Measurements from ENCODE around the gene CD320. TPM values are rescaled to one million over a fixed set of nuclear protein-coding genes. Genes with fewer than 3 reads are reported as not detected.
A peak's percentile ranks its signal among the peaks of the same experiment; 100 is the strongest.

CD320 gene
- total and polyA plus RNA-seq, 2 experiments from 2014 or later: 87.0 to 124 TPM

- no peak for TF ChIP-seq CTCF (conservative IDR thresholded peaks at IDR 0.05; ENCODE audit: low read depth in 2 of 2)
- TF ChIP-seq, protein P1, sequence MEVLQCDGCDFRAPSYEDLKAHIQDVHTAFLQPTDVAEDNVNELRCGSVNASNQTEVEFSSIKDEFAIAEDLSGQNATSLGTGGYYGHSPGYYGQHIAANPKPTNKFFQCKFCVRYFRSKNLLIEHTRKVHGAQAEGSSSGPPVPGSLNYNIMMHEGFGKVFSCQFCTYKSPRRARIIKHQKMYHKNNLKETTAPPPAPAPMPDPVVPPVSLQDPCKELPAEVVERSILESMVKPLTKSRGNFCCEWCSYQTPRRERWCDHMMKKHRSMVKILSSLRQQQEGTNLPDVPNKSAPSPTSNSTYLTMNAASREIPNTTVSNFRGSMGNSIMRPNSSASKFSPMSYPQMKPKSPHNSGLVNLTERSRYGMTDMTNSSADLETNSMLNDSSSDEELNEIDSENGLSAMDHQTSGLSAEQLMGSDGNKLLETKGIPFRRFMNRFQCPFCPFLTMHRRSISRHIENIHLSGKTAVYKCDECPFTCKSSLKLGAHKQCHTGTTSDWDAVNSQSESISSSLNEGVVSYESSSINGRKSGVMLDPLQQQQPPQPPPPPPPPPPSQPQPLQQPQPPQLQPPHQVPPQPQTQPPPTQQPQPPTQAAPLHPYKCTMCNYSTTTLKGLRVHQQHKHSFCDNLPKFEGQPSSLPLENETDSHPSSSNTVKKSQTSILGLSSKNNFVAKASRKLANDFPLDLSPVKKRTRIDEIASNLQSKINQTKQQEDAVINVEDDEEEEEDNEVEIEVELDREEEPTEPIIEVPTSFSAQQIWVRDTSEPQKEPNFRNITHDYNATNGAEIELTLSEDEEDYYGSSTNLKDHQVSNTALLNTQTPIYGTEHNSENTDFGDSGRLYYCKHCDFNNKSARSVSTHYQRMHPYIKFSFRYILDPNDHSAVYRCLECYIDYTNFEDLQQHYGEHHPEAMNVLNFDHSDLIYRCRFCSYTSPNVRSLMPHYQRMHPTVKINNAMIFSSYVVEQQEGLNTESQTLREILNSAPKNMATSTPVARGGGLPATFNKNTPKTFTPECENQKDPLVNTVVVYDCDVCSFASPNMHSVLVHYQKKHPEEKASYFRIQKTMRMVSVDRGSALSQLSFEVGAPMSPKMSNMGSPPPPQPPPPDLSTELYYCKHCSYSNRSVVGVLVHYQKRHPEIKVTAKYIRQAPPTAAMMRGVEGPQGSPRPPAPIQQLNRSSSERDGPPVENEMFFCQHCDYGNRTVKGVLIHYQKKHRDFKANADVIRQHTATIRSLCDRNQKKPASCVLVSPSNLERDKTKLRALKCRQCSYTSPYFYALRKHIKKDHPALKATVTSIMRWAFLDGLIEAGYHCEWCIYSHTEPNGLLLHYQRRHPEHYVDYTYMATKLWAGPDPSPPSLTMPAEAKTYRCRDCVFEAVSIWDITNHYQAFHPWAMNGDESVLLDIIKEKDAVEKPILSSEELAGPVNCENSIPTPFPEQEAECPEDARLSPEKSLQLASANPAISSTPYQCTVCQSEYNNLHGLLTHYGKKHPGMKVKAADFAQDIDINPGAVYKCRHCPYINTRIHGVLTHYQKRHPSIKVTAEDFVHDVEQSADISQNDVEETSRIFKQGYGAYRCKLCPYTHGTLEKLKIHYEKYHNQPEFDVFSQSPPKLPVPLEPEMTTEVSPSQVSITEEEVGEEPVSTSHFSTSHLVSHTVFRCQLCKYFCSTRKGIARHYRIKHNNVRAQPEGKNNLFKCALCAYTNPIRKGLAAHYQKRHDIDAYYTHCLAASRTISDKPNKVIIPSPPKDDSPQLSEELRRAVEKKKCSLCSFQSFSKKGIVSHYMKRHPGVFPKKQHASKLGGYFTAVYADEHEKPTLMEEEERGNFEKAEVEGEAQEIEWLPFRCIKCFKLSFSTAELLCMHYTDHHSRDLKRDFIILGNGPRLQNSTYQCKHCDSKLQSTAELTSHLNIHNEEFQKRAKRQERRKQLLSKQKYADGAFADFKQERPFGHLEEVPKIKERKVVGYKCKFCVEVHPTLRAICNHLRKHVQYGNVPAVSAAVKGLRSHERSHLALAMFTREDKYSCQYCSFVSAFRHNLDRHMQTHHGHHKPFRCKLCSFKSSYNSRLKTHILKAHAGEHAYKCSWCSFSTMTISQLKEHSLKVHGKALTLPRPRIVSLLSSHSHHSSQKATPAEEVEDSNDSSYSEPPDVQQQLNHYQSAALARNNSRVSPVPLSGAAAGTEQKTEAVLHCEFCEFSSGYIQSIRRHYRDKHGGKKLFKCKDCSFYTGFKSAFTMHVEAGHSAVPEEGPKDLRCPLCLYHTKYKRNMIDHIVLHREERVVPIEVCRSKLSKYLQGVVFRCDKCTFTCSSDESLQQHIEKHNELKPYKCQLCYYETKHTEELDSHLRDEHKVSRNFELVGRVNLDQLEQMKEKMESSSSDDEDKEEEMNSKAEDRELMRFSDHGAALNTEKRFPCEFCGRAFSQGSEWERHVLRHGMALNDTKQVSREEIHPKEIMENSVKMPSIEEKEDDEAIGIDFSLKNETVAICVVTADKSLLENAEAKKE (CRISPR knock-in tag; IDR thresholded peaks at IDR 0.05): no peak
Measured at GRCh38 chr19:8308891-8309291, 733 bp upstream of the CD320 start (continued).

- peak overlapping the region; percentile 90 for H3K4me3 Mint-ChIP-seq
- Histone ChIP-seq H3K4me3 (peak overlapping the region; percentile 91), H3K4me2 (peak overlapping the region; percentile 74), H4K20me1 (replicated peaks; ENCODE audit: insufficient read depth) (peaks cover 2% of the 10 kb centered on the region; the same call in 1 of the 2 replicates), H3K36me3 (ENCODE audit: insufficient read depth) (no peaks in the 10 kb centered on the region; the same call in 1 of the 2 replicates), H3K79me2 (replicated peaks; ENCODE audit: insufficient read depth) (peaks cover 17% of the 10 kb centered on the region), H3K27ac (ENCODE audit: low read depth) (no peak overlapping the region), H3K4me1 (ENCODE audit: insufficient read depth) (peaks cover 11% of the 10 kb centered on the region; the same call in 1 of the 2 replicates), H3K27me3 (ENCODE audit: insufficient read depth) (no peaks in the 10 kb centered on the region), H2AFZ (peak overlapping the region; percentile 91), H3F3A (replicated peaks; ENCODE audit: low read depth) (peaks cover 14% of the 10 kb centered on the region), H3K9me2 (ENCODE audit: insufficient read depth) (no peaks in the 10 kb centered on the region)
- ATAC-seq: peak; percentile 34
- peaks cover 43% of the 10 kb centered on the region for H3K36me3 Mint-ChIP-seq (ENCODE audit: low read depth)
- H3K4me1 Mint-ChIP-seq: peaks cover 13% of the 10 kb centered on the region
- peak; percentile 45 for DNase-seq (ENCODE audit: low spot score)
- H3K27ac Mint-ChIP-seq: peak overlapping the region; percentile 92
- H3K9me3 Mint-ChIP-seq: no peaks in the 10 kb centered on the region
- peaks cover 14% of the 10 kb centered on the region for H3K27me3 Mint-ChIP-seq (ENCODE audit: insufficient read depth, low read depth, poor library complexity)
- TF ChIP-seq EZH2 (IDR thresholded peaks at IDR 0.05; ENCODE audit: low read depth, unreplicated experiment) (no peak), CREB1 (CRISPR knock-in tag; IDR thresholded peaks at IDR 0.05; ENCODE audit: low read depth) (no peak), STAT1 (IDR thresholded peaks at IDR 0.05; ENCODE audit: unreplicated experiment) (no peak), ZNF114 (CRISPR knock-in tag; IDR thresholded peaks at IDR 0.05) (no peak), NANOG (IDR thresholded peaks at IDR 0.05; ENCODE audit: borderline replicate concordance) (no peak)
- TF ChIP-seq, protein P2, sequence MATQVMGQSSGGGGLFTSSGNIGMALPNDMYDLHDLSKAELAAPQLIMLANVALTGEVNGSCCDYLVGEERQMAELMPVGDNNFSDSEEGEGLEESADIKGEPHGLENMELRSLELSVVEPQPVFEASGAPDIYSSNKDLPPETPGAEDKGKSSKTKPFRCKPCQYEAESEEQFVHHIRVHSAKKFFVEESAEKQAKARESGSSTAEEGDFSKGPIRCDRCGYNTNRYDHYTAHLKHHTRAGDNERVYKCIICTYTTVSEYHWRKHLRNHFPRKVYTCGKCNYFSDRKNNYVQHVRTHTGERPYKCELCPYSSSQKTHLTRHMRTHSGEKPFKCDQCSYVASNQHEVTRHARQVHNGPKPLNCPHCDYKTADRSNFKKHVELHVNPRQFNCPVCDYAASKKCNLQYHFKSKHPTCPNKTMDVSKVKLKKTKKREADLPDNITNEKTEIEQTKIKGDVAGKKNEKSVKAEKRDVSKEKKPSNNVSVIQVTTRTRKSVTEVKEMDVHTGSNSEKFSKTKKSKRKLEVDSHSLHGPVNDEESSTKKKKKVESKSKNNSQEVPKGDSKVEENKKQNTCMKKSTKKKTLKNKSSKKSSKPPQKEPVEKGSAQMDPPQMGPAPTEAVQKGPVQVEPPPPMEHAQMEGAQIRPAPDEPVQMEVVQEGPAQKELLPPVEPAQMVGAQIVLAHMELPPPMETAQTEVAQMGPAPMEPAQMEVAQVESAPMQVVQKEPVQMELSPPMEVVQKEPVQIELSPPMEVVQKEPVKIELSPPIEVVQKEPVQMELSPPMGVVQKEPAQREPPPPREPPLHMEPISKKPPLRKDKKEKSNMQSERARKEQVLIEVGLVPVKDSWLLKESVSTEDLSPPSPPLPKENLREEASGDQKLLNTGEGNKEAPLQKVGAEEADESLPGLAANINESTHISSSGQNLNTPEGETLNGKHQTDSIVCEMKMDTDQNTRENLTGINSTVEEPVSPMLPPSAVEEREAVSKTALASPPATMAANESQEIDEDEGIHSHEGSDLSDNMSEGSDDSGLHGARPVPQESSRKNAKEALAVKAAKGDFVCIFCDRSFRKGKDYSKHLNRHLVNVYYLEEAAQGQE (IDR thresholded peaks at IDR 0.05; ENCODE audit: unreplicated experiment): no peak
Measured at GRCh38 chr19:8307400-8307964, 676 bp downstream of the CD320 start.
